ENCODE results near the gene COL27A1. TPM values are rescaled to one million over a fixed set of nuclear protein-coding genes. Genes with fewer than 3 reads are reported as not detected.
"Not testable (repeated sequence)": the region's sequence is repeated elsewhere in the genome, so short reads cannot be mapped to it uniquely, and the experiment has no call there.

COL27A1 gene
- total and polyA plus RNA-seq, 8 donors, result 15.8 to 180 (median 147) TPM

DNA sequence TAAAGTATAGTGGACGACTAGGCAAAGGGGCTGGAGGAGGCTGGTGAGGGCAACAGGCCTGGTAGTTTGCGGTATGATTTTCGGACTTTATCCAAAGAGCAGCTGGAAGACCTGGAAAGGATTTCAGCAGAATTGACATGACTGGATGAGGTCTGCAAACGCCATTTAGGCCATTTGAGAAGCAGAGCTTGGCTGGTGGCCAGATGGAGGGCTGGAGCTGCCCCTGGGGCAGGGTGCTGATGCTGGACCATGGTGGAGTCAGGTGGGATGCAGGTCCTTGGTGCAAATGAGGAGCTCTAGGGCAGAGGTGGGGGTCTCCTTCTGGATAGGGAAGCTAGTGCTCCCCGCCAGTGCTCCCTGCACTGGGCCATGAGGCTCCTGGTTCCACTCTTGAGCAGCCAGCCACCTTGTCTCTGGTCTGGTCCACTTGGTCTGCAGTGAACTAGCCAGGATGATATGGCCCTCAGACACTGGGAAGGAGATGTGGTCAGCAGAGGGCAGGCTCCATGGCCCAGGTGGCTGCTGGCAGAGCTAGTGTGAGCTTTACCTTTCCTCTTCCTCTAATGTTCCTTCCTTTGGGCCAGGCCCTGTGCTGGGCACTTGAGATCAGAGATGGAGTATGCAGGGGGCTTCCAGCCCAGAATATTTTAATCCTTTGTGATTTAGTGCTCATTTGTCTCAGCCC, 31.4 kb downstream of the COL27A1 start:
- Histone ChIP-seq H3K9me3 (peaks cover 0 to 15% of the 10 kb centered on the region in 2 donors), H3K36me3 (no peaks in the 10 kb centered on the region), H3K27ac (no peak overlapping the region), H3K4me1 (no peaks in the 10 kb centered on the region), H3K27me3 (no peaks in the 10 kb centered on the region), H3K4me3 (no peak overlapping the region)
- no peak for ATAC-seq
- TF ChIP-seq, protein P1, sequence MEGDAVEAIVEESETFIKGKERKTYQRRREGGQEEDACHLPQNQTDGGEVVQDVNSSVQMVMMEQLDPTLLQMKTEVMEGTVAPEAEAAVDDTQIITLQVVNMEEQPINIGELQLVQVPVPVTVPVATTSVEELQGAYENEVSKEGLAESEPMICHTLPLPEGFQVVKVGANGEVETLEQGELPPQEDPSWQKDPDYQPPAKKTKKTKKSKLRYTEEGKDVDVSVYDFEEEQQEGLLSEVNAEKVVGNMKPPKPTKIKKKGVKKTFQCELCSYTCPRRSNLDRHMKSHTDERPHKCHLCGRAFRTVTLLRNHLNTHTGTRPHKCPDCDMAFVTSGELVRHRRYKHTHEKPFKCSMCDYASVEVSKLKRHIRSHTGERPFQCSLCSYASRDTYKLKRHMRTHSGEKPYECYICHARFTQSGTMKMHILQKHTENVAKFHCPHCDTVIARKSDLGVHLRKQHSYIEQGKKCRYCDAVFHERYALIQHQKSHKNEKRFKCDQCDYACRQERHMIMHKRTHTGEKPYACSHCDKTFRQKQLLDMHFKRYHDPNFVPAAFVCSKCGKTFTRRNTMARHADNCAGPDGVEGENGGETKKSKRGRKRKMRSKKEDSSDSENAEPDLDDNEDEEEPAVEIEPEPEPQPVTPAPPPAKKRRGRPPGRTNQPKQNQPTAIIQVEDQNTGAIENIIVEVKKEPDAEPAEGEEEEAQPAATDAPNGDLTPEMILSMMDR (IDR thresholded peaks at IDR 0.05), result no peak
- intact Hi-C loops (cut with DNase I), result no loop called here
- peak in 1 of 4 donors; percentile 32 for DNase-seq

DNA sequence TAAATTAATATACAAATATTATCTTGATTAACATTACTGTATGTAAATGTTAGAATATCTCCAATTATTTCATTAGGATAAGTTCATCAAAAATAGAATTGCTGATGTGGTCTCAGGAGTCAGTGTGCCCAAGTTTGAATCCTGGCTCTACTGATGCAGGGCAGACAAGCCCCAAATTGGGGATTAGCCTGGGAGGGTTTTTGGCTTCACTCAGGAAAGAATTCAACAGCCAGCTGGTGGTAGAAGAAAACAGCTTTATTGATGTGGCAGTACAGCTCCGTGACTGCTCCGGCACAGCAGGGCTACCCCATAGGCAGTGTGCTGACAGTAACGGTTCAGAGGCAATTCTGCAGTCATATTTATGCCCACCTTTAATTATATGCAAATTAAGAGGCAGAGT, 32.5 kb downstream of the COL27A1 start:
- intact Hi-C loops (cut with DNase I), result no loop called here
- TF ChIP-seq, protein P1 (IDR thresholded peaks at IDR 0.05), result no peak
- peaks cover 0 to 15% of the 10 kb centered on the region in 2 donors for H3K9me3 ChIP-seq

DNA sequence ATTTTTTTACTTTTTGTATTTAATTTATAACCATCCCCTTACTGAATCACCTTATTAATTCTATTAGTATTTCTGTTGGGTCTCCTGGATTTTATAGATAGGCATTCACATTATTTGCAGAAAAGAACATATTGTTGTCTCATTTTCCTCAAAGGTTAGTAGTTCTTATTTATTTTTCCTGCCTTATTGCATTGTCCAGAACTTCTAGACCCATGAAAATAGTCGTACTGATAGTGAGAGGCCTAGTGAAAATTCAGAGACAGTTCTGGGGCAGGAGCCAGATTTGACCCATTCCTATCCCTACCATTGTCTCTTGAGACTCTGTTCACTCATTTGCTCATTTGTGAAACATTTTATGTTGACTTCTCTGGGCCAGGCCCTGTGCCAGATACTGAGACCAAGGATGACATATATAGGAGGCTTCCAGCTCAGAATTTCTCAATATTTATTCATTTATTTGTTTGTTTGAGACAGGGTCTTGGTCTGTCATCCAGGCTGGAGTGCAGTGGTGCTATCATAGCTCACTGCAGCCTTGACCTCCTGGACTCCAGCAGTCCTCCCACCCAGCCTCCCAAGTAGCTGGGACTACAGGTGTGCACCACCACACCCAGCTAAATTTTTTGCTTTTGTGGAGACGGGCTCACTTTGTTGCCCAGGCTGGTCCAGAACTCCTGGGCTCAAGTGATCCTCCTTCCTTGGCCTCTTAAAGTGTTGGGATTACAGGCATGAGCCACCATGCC, 34.7 kb downstream of the COL27A1 start:
- peaks cover 0 to 15% of the 10 kb centered on the region in 2 donors for H3K9me3 ChIP-seq
- ATAC-seq (no peak), DNase-seq (peak in 1 of 4 donors; percentile 17)
- H3K4me1 ChIP-seq, result no peaks in the 10 kb centered on the region
- H3K4me3 ChIP-seq, result no peak overlapping the region
- H3K27ac ChIP-seq, result no peak overlapping the region
- TF ChIP-seq, protein P1 (IDR thresholded peaks at IDR 0.05), result no peak
- H3K36me3 ChIP-seq, result no peaks in the 10 kb centered on the region
- intact Hi-C loops (cut with DNase I), result no loop called here
- no peaks in the 10 kb centered on the region for H3K27me3 ChIP-seq

More for the DNA sequence above, 32.5 kb downstream of the COL27A1 start:
- DNase-seq, result no peak
- no peak overlapping the region for H3K27ac ChIP-seq
- H3K36me3 ChIP-seq, result no peaks in the 10 kb centered on the region
- no peak overlapping the region for H3K4me3 ChIP-seq
- no peaks in the 10 kb centered on the region for H3K4me1 ChIP-seq
- ATAC-seq, result no peak
- H3K27me3 ChIP-seq, result no peaks in the 10 kb centered on the region

DNA sequence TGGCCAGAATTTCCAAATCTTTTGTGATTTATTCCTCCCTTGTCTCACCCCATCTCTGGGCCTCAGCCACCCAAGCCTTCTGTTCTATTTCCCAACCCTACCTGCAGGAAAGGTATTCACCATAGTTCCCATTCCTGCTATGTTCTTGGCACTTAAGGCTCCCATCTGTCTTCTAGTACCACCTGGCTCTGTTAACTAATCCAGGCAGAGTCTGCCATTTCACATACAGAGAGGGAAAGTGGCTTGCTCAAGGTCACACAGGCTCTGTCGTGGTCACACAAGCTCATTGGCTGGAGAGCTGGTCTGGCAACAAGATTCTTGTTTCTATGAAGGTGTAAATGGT, 35.2 kb downstream of the COL27A1 start:
- H3K4me1 ChIP-seq, result no peaks in the 10 kb centered on the region
- no peak overlapping the region for H3K27ac ChIP-seq
- DNase-seq (no peak), ATAC-seq (no peak)
- H3K36me3 ChIP-seq, result no peaks in the 10 kb centered on the region
- intact Hi-C loops (cut with DNase I), result no loop called here
- TF ChIP-seq, protein P1 (IDR thresholded peaks at IDR 0.05), result no peak
- H3K9me3 ChIP-seq, result peaks cover 0 to 15% of the 10 kb centered on the region in 2 donors
- H3K4me3 ChIP-seq, result no peak overlapping the region
- no peaks in the 10 kb centered on the region for H3K27me3 ChIP-seq

DNA sequence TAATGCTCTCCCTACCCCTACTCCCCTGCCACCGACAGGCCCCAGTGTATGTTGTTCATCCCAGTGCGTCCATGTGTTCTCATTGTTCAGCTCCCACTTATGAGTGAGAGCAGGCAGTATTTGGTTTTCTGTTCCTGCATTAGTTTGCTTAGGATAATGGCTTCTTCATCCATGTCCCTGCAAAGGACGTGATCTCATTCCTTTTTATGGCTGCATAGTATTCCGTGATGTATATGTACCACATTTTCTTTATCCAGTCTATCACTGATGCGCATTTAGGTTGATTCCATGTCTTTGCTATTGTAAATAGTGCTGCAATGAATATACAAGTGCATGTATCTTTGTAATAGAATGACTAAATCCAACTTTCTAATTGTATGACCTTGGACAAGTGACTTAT, 36.1 kb downstream of the COL27A1 start:
- H3K27ac ChIP-seq; intact Hi-C loops (cut with DNase I); ATAC-seq; H3K27me3 ChIP-seq; DNase-seq; H3K4me1 ChIP-seq; H3K36me3 ChIP-seq; H3K4me3 ChIP-seq: not testable (repeated sequence)
- peaks cover 0 to 15% of the 10 kb centered on the region in 2 donors for H3K9me3 ChIP-seq
